ENCODE results near the gene ARHGAP27.
"Not testable (repeated sequence)": the region's sequence is repeated elsewhere in the genome, so short reads cannot be mapped to it uniquely, and the experiment has no call there.

ARHGAP27 gene

DNA sequence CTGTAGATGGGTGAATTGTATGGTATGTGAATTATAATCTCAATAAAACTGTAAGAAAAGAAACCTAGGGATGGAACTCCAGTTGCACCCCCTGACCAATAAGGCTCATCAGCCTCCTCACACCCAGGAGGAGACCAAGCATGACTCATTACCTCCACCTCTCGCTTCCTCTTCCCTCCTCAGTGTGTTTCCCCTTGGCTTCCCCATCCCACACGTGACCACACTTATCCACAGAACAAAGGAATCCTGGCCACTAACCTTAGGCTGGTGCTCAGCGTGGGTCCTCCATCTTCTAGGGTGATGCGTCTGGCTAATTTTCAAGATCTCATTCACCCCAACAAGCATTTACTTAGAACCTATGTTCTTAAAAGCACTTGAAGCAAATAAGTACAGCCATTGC, 79.6 kb downstream of the ARHGAP27 start:
- TF ChIP-seq, protein P1, sequence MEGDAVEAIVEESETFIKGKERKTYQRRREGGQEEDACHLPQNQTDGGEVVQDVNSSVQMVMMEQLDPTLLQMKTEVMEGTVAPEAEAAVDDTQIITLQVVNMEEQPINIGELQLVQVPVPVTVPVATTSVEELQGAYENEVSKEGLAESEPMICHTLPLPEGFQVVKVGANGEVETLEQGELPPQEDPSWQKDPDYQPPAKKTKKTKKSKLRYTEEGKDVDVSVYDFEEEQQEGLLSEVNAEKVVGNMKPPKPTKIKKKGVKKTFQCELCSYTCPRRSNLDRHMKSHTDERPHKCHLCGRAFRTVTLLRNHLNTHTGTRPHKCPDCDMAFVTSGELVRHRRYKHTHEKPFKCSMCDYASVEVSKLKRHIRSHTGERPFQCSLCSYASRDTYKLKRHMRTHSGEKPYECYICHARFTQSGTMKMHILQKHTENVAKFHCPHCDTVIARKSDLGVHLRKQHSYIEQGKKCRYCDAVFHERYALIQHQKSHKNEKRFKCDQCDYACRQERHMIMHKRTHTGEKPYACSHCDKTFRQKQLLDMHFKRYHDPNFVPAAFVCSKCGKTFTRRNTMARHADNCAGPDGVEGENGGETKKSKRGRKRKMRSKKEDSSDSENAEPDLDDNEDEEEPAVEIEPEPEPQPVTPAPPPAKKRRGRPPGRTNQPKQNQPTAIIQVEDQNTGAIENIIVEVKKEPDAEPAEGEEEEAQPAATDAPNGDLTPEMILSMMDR (IDR thresholded peaks at IDR 0.05; ENCODE audit: low read depth, low read length) = no peak
- DNase-seq (ENCODE audit: low read depth in 2 of 2) = peak in 1 of 2 donors; percentile 20
- no peak overlapping the region for H3K4me3 ChIP-seq (replicated peaks in 1 of 2; ENCODE audit: low read depth in 2 of 2, low read length in 2 of 2)

DNA sequence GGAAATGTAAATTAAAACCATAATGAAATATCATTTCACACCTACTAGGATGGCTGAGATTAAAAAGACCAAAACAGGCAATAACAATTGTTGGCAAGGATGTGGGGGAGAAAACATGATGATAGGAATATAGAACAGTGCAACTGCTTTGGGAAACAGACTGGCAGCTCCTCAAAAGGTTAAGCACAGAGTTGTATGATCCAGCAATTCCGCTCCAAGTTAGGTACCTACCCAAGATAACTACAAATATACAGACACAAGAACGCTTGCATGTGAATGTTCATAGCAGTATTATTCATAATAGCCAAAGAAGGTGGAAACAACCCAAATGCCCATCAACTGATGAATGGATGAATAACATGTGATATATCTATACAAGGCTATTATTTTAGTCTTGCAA, 80.8 kb downstream of the ARHGAP27 start:
- TF ChIP-seq, protein P1 (IDR thresholded peaks at IDR 0.05; ENCODE audit: low read depth, low read length) = no peak
- H3K4me3 ChIP-seq (replicated peaks in 1 of 2; ENCODE audit: low read depth in 2 of 2, low read length in 2 of 2) = no peak overlapping the region
- DNase-seq (ENCODE audit: low read depth in 2 of 2) = no peak

DNA sequence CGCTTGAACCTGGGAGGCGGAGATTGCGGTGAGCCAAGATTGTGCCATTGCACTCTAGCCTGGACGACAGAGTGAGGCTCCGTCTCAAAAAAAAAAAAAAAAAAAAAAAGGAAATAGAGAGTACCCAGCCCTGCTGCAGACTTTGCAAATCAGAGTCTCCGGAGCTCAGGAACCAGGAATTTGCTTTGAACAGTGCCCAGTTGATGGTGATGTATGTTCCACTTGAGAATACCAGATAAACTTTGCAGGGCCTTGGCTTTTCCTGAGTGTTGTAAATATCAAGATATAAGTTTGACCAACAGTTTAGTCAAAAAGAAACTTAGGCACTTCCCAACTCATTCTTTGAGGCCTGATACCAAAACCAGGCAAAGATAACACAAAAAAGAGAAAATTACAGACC, 85.2 kb downstream of the ARHGAP27 start:
- no peak overlapping the region for H3K4me3 ChIP-seq (replicated peaks in 1 of 2; ENCODE audit: low read depth in 2 of 2, low read length in 2 of 2)
- peak in 1 of 2 donors; percentile 32 for DNase-seq (ENCODE audit: low read depth in 2 of 2)
- TF ChIP-seq, protein P1 (IDR thresholded peaks at IDR 0.05; ENCODE audit: low read depth, low read length) = no peak

DNA sequence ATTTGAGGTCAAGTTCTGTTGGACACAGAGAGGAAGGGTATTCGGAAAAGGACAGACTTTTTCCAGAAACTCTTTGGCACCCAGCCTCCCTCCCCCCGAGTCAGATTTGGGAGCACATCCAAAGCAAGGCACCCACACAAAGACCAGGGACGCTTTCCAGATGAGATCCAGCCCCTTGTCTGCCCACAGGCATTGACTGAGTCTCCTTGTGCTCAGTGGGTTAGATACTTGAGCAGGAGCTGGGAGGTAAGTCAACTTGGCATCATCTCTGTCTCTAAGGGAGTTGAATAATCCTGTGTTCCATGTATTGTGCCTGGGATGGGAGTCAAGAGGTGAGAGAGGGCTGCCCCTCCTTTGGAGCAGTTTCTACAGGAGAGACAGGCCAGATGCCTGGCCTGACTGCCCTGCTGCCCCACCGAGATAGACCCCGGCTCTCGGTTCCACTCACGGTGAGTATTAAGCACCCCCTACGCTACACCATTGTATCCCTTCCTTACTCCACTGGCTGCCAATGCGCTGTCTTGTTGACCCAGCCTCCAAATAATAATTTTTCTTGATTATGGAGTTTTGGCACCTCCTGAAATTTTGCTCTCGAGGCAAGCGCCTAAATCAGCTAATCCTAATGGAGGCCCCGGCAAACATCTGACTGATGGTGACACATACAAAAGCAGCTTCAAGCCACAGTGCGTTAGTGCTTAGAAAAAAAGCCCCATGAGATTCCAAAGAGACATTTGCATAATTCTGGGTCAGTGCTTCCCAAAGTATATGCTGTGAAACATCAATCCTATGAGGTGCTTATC, 86.3 kb downstream of the ARHGAP27 start:
- TF ChIP-seq, protein P1 (IDR thresholded peaks at IDR 0.05; ENCODE audit: low read depth, low read length) = no peak
- no peak overlapping the region for H3K4me3 ChIP-seq (replicated peaks in 1 of 2; ENCODE audit: low read depth in 2 of 2, low read length in 2 of 2)
- peak in 1 of 2 donors; percentile 70 for DNase-seq (ENCODE audit: low read depth in 2 of 2)

DNA sequence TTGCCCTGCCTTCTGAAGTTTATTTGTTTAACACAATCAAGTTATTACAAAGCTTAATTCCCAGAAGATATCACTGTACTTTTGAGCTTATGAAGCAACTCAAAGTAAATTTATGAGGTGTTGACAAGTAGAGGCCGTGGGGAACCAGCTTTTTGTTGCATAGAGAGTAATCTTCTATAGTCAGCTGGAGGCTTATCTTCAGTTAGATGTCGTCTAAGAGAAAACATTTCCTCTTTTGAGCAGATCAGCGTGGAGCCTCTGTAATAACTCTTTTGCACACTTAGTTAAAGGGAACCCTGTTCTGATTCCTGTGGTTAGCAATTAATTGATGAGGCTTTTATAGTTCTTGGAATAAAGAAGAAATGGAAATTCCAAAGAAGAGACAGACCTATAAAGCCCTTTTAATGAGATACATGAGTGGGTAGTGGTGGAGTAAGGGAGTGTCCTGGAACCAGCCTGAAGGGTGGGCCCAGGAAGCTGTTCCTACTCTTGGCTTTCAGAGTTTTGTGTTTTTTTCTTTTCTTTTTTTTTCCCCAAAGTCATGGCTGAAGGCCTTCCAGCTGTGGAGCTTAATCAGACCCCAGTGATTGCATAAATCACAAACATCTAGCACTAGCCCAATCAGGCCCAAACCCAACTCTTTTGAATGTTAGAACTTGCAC, 87.0 kb downstream of the ARHGAP27 start:
- DNase-seq (ENCODE audit: low read depth in 2 of 2) = peak; percentile 46 to 96
- TF ChIP-seq, protein P1 (IDR thresholded peaks at IDR 0.05; ENCODE audit: low read depth, low read length) = no peak
- H3K4me3 ChIP-seq (replicated peaks in 1 of 2; ENCODE audit: low read depth in 2 of 2, low read length in 2 of 2) = no peak overlapping the region

DNA sequence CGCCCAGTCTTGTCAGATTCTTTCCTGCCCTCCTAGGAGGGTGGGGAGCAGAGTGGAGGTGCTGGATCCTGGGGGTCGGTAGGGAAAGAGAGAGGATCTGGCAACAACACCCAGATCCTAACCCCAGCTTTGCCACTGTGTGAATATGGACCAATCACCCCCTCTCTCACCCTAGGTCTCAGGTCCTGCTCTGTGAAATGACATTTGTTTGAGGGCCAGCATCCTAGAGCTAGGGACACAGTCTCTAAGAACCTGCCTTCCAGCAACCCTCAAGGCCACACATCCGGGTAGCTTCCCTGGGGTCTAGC, 87.5 kb downstream of the ARHGAP27 start:
- no peak for DNase-seq (ENCODE audit: low read depth in 2 of 2)

DNA sequence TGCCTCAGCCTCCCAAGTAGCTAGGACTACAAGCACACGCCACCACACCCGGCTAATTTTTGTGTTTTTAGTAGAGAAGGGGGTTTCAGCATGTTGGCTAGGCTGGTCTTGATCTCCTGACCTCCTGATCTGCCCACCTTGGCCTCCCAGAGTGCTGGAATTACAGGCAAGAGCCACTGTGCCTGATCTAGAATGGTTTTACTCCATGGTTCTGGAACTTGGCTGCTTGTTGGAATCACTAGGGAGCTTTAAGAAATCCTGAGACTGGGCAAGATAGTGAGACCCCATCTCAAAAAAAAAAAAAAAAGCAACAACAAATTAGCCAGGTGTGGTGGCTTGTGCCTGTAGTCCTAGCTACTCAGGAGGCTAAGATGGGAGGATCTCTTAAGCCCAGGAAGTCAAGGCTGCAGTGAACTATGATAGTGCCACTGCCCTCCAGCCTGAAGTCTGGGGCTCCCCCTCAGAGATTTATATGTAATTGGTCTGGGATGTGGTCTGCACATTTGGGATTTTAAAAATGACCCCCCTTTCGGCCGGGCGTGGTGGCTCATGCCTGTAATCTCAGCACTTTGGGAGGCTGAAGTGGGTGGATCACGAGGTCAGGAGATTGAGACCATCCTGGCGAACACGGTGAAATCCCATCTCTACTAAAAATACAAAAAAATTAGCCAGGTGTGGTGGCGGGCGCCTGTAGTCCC, 88.6 kb downstream of the ARHGAP27 start:
- not testable (repeated sequence) for H3K4me3 ChIP-seq (replicated peaks in 1 of 2; ENCODE audit: low read depth in 2 of 2, low read length in 2 of 2); DNase-seq (ENCODE audit: low read depth in 2 of 2)

More for the DNA sequence above, 87.5 kb downstream of the ARHGAP27 start:
- TF ChIP-seq, protein P1 (IDR thresholded peaks at IDR 0.05; ENCODE audit: low read depth, low read length) = no peak
- H3K4me3 ChIP-seq (replicated peaks in 1 of 2; ENCODE audit: low read depth in 2 of 2, low read length in 2 of 2) = no peak overlapping the region
